Measurements from ENCODE around the gene HMGCLL1.

Gene HMGCLL1

GRCh38 chr6:55438203-55438602, 140.8 kb downstream of the HMGCLL1 start:
- no peak for DNase-seq

DNA sequence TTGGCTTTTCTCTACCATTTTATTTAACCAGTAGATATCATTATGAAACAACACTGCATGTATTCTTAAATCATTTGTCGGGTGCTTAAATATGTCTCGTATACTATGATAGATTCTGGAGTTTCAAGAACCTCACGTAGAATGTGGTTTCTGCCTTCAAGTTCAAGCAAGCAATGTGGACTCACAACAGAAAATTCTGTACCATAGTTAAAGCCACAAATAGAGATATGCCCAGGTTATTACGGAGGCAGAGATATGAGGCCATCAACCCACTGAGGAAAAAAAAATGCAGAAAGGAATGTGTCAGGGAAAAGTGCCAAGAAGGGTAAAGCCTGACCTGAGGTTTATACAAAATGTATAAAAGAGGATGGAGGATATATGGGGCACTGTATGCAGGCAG, 141.9 kb downstream of the HMGCLL1 start:
- DNase-seq: no peak

DNA sequence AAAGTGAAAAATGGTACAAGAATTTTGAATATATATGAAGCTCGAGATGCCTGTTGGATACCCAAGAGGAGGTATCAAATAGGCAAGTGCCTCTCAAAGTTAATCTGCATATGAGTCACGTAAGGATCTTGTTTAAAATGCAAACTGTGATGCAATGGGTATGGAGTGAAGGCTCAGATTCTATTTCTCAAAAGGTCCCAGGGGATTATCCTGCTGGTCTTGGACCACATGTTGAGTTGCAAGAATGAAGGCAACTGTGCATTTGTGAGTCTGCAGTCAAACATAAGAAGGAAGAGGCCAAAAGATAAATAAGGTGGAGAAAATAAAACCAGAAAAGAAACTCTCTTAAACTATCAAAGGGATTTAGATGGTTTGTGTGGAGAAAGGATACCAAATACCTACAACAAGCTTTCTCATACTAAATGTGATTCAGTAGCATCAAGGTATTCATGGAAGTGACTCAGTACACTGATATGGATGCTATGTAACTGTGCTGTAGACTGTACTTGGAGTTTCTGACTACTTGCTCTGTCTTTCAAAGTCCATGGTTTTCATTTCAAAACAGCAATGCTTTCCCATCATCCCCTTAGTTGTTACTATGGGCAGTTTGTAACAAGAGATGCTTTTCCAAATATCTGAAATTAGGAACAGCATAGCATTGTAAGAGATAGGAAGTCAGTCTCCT, 145.4 kb downstream of the HMGCLL1 start:
- no peak for DNase-seq

GRCh38 chr6:55423933-55424332, 155.1 kb downstream of the HMGCLL1 start:
- no peak for DNase-seq

- DNase-seq: no peak
Measured at GRCh38 chr6:55410674-55411073, 168.3 kb downstream of the HMGCLL1 start.

DNA sequence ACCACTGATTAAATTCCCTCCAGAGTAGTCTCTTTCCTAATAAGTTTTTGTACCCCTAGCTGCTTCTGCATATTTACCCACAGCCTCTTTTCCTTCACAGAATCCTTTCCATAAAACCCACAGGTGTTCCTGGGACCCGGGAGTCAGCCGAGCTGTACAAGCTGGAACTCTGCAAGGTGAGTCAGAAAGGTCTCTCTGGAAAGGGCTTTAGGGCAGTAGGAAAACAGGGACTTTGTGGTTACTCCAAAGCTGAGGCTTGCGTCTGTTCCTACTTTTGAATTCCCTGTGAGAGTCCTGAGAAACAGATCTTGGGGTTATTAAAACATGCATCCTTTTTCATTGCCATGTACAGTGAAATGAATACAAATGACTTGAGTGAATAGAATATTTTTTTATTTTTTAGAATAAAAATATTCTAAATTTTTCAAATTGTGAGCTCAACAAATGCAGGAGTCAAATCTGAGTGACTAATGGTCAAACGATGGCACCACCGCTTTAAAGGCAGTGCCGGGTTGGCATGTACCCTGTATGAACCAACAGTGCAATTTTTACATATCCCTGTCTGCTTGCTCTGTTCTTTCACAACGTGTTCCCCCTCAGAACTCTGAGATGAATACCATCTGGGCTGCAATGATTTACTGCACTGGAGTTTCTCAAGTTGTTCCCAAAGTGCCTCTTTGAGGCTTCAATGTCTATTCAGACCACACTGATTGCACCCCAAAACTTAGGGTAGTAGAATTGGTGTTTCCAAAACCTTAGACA, 173.3 kb downstream of the HMGCLL1 start:
- DNase-seq: no peak

GRCh38 chr6:55399351-55399750, 179.6 kb downstream of the HMGCLL1 start:
- no peak for DNase-seq

- no peak for DNase-seq
Measured at GRCh38 chr6:55397986-55398385, 181.0 kb downstream of the HMGCLL1 start.

DNA sequence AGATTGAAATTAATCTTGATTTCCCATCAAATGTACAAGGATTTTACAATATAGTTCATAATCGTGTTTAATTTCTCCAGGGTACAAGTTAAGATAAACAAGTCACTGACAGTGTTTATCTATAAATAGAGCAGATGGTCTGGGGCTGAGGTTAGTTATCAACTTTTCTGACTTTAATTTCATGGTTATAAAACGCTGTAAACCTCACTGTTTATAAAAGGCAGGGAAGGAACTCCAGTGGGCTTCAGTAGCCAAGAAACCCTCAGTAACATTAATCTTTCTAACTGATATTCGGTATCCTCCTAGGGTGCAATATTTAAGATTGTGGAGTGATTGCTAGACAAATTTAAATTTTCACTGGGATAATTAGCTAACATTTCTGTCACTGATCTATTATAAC, 183.1 kb downstream of the HMGCLL1 start:
- DNase-seq: no peak

DNA sequence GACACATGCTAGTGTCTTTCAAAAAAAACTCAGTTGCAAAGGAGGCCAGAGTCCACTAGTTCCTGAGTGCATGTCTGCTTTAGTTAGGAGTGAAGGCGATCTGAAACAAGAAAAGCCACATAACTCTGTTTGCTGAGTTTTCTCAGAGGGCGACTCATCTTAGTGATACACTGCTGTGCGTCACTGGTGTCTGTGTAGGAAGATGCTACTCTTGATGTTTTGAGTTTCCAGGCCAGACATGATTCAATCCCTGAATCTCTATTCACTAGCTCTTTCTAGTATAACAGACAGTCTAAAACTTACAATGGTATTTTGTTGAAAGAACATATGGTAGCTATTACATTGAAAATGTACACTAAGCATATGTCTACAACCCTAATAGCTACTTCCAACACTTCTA, 190.8 kb downstream of the HMGCLL1 start:
- no peak for DNase-seq
